ENCODE data around the gene IDH3B.
"Not testable (repeated sequence)": the region's sequence is repeated elsewhere in the genome, so short reads cannot be mapped to it uniquely, and the experiment has no call there.

IDH3B gene

DNA sequence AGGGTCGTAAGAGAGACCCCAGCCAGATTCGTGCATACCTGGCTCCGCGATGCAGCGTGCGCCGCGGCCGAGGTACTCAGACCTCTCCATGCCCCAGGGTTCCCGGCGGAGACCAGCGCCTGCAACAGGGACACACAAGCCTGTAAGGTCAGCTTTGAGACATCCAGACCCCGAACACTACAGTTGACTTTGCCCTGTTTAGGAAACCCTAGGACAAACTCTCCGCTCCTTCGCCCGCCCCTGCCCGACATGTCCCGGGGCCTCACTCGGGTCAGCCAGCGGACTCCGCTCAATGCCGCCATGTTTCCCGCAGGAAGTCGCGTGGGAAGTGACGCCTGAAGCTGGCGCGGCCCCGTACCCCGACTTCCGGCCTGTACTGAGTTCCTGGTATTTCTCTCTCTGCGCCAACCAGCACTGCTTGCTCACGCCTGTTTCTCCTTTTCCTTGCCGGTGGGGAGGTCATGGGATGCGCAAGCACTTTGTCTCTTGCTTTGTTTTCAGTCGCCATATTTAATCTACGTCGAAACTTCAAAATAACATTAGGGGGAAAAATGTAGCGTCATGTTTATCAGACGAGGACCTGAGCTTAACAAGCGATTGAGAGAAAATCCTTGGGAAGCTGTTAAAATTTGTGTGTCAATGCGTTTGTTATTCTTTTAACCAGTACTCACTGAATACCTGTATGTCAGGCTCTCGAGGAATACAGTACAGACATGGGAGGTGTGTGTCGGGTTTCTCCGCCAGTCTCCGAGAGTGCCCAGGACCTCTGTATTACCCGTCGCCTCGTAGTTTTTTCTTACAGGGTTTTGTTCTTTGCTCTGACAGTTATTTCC is at the start of gene IDH3B:
IDH3B (minus strand) TSS at position 330 of the 833 bp plus-strand sequence; CDS start at position 302, 28 bp downstream.
- DNase-seq = peak; percentile 22 to 97 (median 89)

DNA sequence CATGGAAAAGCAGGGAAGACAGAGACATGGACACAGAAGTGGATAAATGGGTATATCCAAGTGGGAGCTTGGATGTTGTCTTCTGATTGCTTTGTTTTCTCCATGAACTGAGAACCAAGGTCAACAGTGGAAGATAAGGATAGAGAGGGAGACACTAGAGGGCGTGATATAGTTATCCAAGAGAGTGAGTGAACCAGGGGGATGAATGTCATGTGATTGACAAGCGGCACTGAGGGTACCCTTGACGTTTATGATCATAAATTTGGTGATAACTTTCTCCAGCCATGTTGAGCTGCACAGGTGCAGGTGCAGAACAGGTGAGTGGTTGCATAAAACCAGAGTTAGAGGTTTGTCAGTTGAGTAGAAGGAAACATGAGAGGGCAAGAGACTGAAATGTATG is 49.3 kb upstream of the IDH3B start:
- DNase-seq = no peak

DNA sequence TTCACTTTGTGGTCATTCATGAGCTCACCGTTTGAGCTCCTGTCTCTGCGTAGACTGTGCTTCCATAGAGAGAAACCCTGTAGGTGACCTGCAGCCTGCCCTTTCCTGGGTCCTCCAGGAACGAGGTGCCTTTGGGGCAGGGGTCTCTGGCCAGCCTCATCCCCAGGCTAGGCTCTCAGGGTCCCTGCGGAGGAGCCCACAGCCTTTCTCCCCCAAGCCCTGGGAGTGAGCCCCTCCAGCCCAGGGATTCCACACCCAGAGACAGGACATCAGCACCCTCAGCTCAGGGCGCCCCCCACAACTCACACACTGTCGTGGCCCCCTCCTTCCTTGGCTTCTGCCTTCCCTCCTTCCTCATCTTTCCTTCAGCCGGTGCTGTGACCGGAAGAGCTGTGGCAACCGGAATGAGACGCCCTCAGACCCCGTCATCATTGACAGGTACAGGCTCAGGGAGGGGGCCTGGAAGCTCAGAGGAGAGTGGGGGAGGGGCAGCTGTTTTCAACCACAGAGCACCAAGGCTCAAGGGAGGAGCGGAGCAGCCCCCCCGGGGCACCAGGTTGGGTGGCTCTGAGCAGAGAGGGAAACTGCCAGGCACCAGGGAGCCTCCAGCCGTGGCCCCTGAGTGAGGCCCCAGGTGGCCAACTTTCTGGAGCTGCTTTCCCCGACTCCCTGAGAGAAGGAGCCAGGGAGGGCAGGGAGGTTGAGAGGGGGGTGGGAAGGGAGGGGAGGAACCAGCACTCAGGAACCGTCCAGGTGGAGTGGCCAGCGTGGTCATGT is 45.4 kb upstream of the IDH3B start:
- no peak for DNase-seq

DNA sequence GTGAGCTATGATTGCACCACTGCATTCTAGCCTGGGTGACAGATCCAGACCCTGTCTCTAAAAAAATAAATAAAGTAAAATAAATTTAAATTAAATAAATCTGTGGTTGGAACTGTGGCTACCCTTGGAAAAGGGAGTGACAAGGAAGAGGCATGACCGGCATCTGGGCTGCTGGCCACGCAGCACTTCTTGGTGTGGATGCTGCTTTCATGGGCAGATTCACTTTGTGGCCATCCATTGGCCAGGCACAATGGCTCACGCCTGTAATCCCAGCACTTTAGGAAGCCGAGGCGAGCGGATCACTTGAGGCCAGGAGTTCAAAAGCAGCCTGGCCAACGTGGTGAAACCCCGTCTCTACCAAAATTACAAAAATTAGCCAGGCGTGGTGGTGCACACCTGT is 44.6 kb upstream of the IDH3B start:
- DNase-seq = no peak

DNA sequence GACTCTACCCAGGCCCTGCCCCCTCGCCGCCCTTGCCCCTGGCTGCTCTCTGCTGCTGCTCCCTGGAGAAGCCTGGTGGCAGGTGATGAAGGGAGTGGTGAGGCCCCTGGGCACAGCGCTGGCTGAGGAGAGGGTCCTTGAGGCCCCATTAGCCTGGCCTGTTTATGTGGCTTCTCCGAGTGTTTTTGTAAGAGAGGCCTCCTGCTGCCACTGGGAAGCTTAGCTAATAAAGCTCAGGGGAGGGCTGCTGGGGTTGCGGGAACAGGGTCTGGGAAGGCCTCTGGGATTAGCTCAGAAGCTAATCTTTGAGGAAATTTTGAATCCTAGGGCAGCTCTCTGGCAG is 44.0 kb upstream of the IDH3B start:
- DNase-seq = no peak

DNA sequence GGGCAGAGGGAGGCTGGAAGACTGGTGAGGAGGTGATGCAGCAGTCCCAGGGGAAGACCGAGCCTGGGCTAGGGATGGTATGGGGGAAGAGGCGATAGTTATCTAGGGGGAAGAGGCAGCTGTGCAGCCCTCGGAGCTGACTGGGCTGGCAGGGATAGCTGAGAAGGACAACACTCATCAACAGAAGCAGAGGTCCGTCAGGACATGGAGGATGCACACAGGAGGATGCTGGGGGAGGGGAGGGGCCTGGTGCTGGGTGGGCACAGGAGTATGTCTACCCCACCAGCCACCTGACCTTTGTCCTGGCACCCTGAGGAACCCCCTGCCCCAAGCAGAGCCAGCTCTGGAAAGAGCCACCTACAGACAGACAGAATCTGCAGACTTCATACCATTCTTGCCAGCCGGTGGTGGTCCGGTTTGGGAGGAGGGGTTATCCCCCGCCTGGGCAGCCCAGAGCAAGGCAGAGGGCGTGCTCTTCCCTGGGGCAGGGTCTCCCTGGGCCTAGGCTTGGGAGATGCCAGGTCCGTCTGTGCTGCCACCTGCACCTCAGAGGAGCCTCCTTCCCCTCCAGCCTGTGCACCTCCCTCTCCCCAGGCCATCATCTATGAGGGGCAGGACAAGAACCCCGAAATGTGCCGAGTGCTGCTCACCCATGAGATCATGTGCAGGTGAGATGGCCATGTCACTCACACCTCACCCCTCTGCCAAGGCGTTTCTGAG is 43.5 kb upstream of the IDH3B start:
- DNase-seq = no peak

DNA sequence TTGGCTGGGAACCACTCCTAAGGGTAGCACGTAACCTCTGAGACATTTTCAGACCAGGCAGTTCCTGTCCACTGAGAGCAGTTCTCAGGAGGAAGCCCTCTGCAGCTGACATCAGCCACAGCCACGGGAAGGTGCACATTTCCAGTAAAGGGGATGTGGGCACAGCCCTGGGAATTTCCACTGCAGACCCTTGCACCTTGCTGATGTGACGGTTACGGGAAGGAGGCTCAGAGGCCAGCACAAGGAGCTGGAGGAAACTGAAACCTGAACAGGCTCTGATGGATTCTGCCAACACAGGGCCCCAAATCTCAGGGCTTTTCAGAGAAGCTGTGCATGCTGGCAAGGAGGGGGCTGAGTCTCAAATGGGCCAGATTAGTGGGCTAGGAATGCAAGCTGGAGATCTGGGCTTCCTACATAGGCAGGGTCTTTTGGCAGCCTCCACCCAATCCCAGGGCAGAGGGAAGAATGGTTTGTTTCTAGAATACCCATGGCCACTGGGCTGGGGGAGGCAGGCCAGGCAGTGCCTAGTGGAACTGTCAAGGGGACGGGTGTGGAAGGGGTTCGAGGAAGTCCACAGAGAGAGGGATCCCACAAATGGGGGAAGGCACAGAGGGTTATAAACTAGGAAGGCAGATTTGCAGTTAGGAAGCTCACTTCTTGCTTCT is 42.8 kb upstream of the IDH3B start:
- DNase-seq = no peak

DNA sequence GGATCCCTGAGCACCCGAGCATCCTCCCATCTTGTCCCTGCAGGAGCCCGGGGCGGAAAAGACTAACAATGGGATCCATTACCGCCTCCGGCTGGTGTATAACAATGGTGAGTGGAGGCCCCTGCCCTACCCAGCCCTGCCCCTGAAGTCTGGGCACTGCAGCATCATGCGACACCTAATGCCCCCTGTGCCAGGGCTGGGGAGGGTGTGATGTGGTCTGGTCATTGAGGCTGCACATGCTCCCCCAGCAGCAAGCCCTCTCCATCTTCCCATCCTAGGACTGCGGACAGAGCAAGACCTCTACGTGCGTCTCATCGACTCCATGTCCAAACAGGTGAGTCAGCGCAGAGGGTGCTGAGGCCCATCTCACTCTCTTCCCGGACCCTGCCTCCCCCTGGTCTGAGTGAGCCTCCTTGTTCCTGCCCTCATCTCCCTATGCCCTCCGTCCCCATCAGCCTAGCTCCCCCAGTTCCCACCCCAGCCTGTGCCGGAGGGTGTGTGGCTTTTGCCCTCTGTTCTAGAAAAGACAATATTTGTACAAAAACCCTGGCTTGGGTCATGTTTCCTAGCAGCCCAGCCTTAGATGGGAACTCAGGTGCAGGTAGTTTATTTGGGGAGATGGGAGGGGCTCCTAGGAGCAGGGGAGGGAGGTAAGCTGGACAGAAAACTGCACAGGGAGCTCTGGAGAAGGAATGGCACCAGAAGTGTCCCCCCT is 42.1 kb upstream of the IDH3B start:
- DNase-seq = no peak

DNA sequence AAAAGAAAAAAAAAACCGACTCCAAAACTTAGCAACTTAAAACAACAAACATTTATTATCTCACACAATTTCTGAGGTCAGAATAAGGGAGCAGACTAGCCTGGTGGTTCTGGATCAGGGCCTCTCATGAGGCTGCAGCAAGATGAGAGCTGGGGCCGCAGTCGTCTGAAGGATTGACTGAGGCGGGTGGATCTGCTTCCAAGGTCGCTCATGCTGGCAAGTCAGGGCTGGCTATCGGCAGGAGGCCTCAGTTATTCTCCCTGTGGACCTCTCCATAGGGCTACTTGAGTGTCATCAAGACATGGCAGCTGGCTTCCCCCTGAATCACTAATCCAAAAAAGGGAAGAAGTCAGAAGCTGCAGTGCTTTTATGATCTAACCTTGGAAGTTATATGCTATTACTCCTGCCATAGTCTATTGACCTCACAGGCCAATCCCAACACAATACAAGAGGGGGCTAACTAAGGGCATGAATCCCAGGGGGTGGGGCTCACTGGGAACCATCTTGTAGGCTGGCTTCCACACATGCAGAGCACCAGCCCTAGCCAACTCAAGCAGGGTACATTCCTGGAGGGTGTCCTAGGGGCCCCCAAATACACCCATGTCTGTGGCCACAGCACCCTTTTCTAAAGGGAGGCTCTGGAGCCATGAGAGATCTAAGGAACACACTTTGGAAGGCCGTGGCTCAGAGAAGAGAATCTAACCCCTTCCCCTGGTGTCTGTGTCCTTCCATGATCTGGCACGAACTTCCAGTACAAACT is 39.9 kb upstream of the IDH3B start:
- DNase-seq = no peak

DNA sequence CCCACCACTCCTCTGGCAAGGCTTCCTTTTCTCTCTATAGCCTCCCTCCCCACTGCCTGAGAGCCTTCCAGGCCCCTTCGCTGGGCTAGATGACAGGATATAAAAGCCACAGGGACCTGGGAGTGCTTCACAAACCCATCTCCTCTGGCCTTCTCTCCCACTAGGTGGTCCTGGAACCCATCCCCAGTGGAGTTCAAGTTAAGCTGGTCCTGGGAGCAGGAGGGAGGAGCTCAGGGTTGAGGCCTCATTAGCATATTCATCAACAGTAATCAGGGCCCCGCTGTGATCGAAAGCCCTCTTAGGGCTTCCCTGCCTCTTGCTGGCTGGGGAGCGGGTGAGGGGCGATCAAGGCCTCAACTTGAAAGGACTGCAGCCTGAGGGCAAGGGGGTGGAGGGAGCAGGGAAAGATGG is 37.7 kb upstream of the IDH3B start:
- DNase-seq = no peak

DNA sequence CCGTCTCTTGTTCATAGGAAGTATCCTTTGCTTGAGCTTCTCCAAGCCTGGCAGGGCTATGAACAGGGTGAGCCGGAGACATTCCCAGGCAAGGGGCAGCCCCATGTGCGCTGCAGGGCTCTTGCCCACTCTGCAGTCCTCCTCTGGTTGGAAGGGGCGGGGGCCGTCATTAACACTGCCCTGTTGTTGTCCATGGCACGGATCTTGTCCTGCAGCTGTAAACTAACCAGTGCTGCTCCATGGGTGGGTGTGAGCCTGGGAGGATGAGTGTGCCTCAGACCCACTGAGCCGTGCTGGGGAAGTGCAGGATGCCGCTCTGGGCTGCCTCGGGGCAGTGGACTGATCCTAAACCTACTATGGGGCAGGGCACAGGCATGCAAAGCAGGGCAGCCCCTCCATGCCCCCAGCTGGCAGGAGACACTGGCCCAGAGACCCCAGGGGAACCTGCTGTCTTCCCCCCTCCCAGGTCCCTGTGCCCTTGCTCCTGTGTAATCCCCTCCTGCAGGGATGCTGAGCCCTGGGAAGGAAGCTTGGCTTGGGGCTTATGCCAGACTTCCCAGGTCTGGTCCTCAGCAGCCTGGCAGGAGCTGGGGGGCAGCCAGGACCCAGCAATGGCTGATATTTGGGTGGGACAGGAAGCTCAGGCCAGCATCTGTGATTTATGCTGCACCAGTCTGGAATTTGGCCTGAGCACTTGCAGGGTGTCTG is 37.1 kb upstream of the IDH3B start:
- DNase-seq = peak in 29 of 58 donors; percentile 6 to 61 (median 33)

DNA sequence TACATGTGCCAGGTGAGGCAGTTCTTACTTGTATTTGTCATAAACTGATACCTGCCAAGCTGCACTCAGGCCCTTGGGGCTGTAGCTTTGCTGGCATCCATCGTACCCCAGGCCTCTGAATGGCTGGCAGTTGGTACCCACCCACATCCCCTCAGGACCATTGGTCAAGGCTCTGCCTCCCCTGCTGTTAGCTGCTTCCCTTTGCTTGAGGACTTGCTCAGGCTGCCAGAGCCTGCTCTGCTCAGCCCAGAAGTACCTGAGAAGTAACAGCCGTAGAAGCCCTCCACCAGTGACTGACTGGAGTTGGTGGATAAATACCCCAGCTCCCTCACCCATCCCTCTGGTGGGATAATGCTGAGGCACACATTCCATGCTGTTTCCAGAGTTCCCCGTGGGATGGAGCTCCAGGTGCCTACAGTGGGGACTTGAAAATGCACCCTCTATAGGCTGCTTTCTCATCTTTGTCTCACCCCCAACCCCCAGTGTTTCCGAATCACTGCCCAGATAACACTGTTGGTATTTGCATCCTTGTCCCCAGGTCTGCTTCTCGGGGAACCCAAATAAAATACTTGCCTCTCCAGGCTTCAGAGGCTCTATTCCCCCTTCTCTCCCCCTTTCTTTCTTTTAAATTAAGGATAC is 35.9 kb upstream of the IDH3B start:
- DNase-seq = no peak

DNA sequence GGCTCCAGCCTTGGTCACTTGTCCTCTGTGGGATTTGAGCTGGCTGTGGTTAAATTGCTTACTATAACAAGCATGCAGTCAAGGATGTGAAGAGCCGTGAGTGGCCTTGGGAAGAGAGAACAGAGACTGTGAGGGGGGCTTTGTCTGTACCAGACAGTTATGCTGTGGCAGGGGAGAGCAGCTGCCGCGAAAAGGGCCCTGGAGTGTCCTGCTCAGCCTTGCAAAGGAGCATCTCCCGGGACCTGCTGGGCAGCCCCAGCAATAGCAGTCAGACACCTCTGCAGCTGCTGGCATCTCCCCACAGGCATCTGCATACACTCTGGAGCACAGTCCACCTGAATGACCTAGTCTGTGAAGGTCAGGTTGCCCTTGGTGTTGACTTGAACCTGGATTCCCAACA is 34.9 kb upstream of the IDH3B start:
- DNase-seq = no peak

DNA sequence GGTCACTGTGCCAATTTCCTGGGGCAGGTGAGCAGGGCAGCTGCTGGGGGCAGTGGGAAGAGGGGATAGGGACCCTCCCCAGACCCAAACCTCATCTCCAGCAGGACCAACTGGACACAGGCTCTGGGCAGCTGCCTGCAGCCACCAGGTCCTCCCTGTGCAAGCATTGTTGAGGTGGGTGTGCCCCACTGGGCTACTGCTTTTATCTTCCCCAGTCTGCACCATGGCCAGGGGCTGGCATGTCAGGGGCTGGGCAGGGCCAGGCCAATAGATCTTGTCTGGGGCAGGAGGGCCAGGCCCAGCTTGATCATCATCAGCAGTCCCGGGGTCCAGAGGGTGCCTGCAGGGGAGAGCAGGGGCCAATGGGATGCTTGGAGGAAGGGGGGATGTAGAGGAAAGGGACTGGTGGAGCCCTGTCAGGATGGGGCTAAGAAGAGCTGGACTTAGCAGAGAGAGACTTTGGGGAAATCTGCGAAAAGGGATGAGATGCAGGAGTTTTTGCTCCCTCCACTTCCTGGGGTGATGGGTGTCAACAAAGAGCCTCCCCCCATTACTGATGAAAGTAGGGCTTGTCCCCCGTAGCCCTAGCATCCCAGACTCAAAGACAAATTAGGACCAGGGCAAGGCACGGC is 34.3 kb upstream of the IDH3B start:
- DNase-seq = no peak

DNA sequence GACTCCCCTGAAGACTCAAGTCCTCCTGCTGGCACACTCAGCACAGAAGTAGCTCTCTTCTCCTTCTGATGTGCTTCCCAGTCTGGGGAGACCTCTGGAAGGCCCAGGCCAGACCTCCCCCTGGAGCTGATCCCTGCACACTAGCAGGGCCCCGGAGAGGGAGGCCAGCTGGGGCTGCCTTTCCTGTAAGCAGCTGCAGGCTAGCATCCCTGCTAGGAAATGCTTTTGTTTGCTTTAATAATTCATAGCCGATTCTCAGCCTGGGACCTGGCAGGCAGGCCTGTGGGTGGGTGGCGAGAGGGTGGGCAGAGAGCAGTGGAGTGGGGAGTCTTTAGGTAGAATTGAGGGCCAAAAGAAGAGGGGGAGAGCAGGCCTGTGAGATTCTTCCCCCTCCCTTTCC is 33.8 kb upstream of the IDH3B start:
- no peak for DNase-seq

DNA sequence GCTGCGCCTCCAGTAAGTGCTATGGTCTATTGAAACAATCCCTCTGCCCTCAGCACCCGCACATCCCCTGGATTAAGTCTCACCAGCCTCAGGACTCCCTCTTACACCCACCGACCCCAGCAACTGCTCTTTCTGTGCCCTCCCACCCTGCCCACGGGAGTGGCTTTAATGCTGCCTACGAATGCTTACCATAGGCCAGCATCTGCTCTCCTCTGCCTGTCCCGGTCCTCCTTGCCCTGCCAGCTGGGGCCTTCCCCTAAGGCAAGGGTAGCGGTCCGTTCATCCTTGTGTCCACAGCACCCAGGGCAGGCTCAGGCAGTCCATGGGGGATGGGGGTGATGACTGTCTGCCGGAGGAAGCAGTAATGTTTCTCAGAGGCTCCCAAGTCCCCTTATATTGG is 32.6 kb upstream of the IDH3B start:
- no peak for DNase-seq

DNA sequence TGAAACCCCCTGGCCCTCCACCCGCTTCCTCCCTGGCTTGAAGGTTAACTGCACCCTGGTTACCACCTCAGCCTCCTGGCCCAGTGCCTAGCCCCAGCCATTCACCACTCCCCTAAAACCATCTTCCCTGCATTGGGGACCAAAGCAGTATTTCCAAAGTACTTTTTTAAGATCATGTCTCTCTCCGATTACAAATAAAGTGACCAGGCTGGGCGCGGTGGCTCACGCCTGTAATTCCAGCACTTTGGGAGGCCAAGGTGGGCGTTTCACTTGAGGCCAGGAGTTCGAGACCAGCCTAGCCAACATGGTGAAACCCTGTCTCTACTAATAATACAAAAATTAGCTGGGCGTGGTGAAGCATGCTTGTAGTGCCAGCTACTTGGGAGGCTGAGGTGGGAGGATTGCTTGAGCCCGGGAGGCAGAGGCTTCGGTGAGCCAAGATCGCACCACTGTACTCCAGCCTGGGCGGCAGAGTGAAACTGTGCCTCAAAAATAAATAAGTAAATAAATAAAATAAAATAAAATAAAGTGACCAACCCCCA is 32.0 kb upstream of the IDH3B start:
- not testable (repeated sequence) for DNase-seq
